ENCODE data around the gene RIMBP2.

Gene RIMBP2

DNA sequence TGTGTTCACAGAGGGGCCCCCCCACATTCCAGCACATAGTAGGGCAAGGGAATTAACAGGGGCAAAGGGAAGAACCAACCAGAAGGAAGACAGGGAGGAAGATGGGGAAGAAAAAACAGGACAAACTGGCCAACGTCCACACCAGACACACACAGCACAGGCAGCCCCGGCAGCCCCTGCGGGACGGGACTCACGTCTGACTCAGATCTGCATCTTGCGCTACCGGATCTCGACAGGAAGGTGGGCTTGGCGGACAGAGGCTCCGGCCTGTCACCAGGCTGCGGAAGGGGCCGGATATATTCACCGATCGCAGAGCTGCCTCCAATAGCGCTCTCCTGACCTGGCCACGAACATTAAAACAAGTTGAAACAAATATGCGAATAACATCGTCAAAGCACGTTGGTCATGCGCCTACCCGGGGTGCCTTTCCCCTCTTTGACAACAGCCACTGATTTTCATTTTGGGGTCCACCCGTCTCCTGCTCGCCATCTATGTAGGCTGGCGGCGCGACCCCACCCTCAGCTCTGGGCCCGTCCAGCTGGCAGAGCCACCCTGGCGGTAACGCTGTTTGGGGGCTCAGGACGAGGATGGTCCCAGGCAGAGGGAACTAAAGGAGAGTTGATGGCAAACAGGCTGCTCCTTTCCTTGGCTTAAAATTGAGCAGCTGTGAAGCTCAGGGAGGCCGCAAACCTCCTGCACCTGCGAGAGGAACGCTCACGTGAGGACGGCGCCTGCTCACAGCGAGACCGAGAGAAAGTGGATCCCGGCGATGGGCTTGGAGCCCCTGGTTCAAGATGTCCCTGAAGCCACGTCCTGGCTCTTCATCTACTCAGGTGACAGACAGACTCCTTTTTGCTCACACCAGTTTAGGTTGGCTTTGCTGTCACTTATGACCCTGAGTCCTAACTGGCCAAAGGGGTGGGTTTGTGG lies 264.8 kb downstream of the RIMBP2 start:
- POLR2A ChIA-PET, result no interaction called here
- no peak overlapping the region for H3K4me3 ChIP-seq (ENCODE audit: low read depth, low read length)
- CTCF ChIA-PET, result no interaction called here
- no peak for DNase-seq (ENCODE audit: low read depth, low spot score)
- TF ChIP-seq, protein P1, sequence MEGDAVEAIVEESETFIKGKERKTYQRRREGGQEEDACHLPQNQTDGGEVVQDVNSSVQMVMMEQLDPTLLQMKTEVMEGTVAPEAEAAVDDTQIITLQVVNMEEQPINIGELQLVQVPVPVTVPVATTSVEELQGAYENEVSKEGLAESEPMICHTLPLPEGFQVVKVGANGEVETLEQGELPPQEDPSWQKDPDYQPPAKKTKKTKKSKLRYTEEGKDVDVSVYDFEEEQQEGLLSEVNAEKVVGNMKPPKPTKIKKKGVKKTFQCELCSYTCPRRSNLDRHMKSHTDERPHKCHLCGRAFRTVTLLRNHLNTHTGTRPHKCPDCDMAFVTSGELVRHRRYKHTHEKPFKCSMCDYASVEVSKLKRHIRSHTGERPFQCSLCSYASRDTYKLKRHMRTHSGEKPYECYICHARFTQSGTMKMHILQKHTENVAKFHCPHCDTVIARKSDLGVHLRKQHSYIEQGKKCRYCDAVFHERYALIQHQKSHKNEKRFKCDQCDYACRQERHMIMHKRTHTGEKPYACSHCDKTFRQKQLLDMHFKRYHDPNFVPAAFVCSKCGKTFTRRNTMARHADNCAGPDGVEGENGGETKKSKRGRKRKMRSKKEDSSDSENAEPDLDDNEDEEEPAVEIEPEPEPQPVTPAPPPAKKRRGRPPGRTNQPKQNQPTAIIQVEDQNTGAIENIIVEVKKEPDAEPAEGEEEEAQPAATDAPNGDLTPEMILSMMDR (IDR thresholded peaks at IDR 0.05; ENCODE audit: insufficient read depth, low read length, missing control alignments), result no peak

DNA sequence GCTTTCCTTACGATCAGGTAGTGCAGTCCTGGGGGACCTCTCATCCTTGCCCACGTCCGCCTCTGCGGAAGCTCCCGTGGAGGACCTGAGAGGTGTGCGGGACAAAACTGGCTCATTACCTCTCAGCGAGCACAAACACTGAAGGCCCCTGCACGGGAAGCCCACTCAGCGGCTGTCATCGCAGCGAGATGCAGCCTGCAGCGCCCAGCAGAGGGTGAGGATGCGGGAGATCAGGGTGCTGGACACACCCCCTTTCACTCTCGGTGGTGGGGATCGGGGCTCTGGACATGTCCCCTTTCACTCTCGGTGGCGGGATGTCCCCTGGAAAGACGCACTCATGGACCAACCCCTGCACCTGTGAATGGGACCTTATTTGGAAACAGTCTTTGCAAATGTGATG lies 266.8 kb downstream of the RIMBP2 start:
- no peak overlapping the region for H3K4me3 ChIP-seq (ENCODE audit: low read depth, low read length)
- ChIA-PET CTCF (no interaction called here), POLR2A (no interaction called here)
- TF ChIP-seq, protein P1 (IDR thresholded peaks at IDR 0.05; ENCODE audit: insufficient read depth, low read length, missing control alignments), result no peak
- no peak for DNase-seq (ENCODE audit: low read depth, low spot score)

DNA sequence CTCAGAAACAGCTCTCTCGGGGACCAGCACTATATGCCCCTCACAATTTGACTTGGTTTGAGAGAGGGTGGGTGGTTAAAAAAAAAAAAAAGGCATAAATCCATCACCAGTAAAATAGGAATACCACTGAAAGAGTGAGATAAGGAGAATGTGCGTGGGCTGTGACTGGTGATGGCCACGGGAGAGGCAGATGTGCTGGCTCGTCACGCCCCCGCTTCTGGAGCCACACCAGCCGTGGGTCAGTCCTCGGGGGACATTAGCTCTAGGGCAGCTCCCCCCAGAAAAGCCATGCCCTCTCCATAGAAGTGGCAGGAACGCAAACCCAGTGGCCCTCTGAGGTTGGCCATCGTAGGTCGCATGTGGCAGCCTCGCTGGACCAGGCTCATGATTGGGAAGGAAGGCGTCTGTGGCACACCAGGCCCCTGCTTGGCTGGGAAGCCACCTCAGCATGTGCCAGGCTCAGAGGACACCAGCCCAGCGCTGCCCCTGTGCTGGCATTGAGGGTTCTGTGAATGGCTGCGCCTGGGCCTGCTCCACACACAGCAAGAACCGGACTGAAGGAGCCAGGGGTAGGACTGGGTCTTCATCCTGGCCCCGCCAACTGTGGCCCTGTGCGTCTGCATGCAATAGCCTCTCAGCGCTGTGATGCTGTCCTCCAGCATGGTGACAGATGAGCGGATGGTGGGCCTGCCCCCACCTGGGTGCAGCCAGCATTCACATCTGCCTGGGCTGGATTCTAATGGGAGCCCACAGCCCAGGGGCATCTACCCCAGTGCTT lies 267.9 kb downstream of the RIMBP2 start:
- CTCF ChIA-PET, result no interaction called here
- POLR2A ChIA-PET, result no interaction called here

DNA sequence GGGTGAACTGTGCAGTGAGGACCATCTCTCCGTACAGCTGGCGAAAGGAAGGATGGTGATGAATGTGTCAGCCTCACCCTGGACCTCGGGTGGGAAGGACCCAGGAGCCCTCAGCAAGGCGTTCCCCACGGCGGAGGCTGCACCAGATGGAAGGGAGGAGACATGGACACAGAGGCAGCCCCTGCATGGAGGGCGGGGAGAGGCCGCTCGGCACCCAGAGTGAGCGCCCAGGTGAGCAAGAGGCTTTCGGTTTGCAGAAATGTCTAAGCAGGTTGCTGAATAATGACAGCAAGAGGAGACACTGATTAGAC lies 268.5 kb downstream of the RIMBP2 start:
- H3K4me3 ChIP-seq (ENCODE audit: low read depth, low read length), result no peak overlapping the region
- no peak for DNase-seq (ENCODE audit: low read depth, low spot score)
- ChIA-PET CTCF (no interaction called here), POLR2A (no interaction called here)
- TF ChIP-seq, protein P1 (IDR thresholded peaks at IDR 0.05; ENCODE audit: insufficient read depth, low read length, missing control alignments), result no peak

More for the DNA sequence above, 267.9 kb downstream of the RIMBP2 start:
- TF ChIP-seq, protein P1 (IDR thresholded peaks at IDR 0.05; ENCODE audit: insufficient read depth, low read length, missing control alignments), result no peak
- no peak overlapping the region for H3K4me3 ChIP-seq (ENCODE audit: low read depth, low read length)
- DNase-seq (ENCODE audit: low read depth, low spot score), result no peak

DNA sequence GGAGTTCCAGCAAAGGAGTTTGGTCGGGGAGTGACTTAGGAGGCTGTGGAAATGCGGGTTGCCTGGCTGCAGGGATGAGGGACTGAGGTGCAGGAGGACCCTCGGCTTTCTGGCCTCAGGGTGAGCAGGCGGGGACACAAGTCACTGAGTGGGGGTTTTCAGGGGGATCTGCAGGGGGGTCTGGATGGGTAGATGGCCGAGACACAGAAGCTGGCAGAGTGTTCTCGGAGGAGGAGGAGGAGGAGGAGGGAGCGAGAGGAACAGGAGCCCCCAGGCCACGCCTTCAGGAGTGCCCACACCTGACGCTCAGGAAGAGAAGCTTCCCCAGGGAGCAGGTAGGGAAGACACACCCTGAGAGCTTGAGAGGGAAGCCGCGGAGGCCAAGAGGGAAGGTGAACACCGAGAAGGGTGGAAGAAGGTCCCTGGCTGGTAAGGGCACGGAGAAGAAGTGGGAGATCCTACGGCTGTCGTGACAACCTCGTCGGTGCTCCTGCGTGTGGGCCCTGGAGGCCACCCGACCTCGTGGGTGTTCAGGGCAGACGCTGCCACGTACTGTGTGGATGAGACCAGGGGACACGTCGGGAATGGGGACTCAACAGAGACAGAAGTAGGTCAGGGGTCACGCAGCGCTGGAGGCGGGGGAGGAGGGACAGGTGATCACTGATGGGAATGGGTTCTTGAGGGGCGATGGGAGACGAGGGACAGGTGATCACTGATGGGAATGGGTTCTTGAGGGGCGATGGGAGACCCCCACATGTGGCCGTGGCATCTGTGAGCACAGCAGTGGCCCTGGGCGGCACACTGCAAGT lies 269.0 kb downstream of the RIMBP2 start:
- no peak for DNase-seq (ENCODE audit: low read depth, low spot score)
- TF ChIP-seq, protein P1 (IDR thresholded peaks at IDR 0.05; ENCODE audit: insufficient read depth, low read length, missing control alignments), result no peak
- POLR2A ChIA-PET, result no interaction called here
- H3K4me3 ChIP-seq (ENCODE audit: low read depth, low read length), result no peak overlapping the region
- CTCF ChIA-PET, result no interaction called here

DNA sequence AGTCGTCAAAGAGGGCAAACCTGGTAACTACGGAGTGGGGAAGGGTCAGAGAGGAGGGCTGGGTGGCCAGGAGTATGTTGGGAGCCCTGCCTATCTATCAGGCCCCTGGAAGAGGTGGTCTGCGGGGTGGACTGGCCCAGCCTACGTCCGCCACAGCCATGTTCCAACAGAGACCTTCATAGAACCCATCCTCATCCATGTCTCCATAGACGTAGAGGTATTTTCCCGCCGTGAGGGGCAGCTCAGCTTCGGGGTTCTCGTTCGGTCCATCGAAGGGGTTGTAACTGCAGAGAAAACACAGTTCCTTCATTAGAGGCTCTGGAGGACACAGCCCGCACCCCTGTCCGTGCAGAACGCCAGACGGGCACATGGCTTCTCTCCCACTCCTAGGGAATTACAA lies 271.1 kb downstream of the RIMBP2 start:
- no peak overlapping the region for H3K4me3 ChIP-seq (ENCODE audit: low read depth, low read length)
- DNase-seq (ENCODE audit: low read depth, low spot score), result no peak
- CTCF ChIA-PET, result no interaction called here
- TF ChIP-seq, protein P1 (IDR thresholded peaks at IDR 0.05; ENCODE audit: insufficient read depth, low read length, missing control alignments), result no peak
- POLR2A ChIA-PET, result no interaction called here

Data from AG04449 (cell line).